Stimulated activated naive CD8-positive, alpha-beta T cell treated with anti-CD3 and anti-CD28 coated beads, Interleukin-15, amount 100 ng/mL, for 72 hours (primary cell): ENCODE data around the gene MRPL1.
A peak's percentile ranks its signal among the peaks of the same experiment; 100 is the strongest.
"Not testable (repeated sequence)": the region's sequence is repeated elsewhere in the genome, so short reads cannot be mapped to it uniquely, and the experiment has no call there.

Experiments used
- ATAC-seq: fragments of 150-1000 bp; cut with Tn5 transposase; 2 replicates; pipeline ENCODE4 v1.10.0; 2021; ENCODE audit warnings: mild to moderate bottlenecking, moderate library complexity
- DNase-seq, 2 donors: peaks; one replicate each; pipeline ENCODE4 v3.0.0; 2021 to 2022
- H3K27ac Mint-ChIP-seq, 2 donors: one replicate each; pipeline ENCODE4 v1.8.0; 2022; ENCODE audit warnings: mild to moderate bottlenecking in 2 of 2, mixed read lengths in 2 of 2, moderate library complexity in 2 of 2
- H3K27me3 Mint-ChIP-seq: one replicate; pipeline ENCODE4 v1.8.0; 2022; ENCODE audit warnings: mixed read lengths
- H3K4me1 Mint-ChIP-seq: one replicate; pipeline ENCODE4 v1.8.0; 2022; ENCODE audit warnings: mild to moderate bottlenecking, mixed read lengths
- H3K4me3 Mint-ChIP-seq, 2 donors: one replicate each; pipeline ENCODE4 v1.8.0; 2022; ENCODE audit warnings: mild to moderate bottlenecking in 2 of 2, mixed read lengths in 2 of 2, moderate library complexity in 1 of 2
- H3K9me3 Mint-ChIP-seq, 2 donors: one replicate each; pipeline ENCODE4 v1.8.0; 2022; ENCODE audit warnings: mixed read lengths in 2 of 2

Gene MRPL1

GRCh38 chr4:77834403-77834802, 28.2 kb upstream of the MRPL1 start:
- no peak overlapping the region for H3K27ac Mint-ChIP-seq
- no peak overlapping the region for H3K4me3 Mint-ChIP-seq
- DNase-seq (no peak), ATAC-seq (no peak)
- no peaks in the 10 kb centered on the region for H3K27me3 Mint-ChIP-seq
- H3K9me3 Mint-ChIP-seq: no peaks in the 10 kb centered on the region
- peaks cover 15% of the 10 kb centered on the region for H3K4me1 Mint-ChIP-seq

- Mint-ChIP-seq H3K27ac (peak overlapping the region in 1 of 2 donors; percentile 3), H3K4me1 (peaks cover 22% of the 10 kb centered on the region), H3K9me3 (no peaks in the 10 kb centered on the region), H3K27me3 (no peaks in the 10 kb centered on the region), H3K4me3 (peak overlapping the region in 1 of 2 donors; percentile 17)
- ATAC-seq: peak; percentile 96
- no peak for DNase-seq
Observed at GRCh38 chr4:77843628-77844027, 19.0 kb upstream of the MRPL1 start.

GRCh38 chr4:77844363-77844762, 18.3 kb upstream of the MRPL1 start:
- Mint-ChIP-seq H3K4me3 (peak overlapping the region in 1 of 2 donors; percentile 17), H3K4me1 (peaks cover 22% of the 10 kb centered on the region), H3K27ac (peak overlapping the region; percentile 3 to 63), H3K27me3 (no peaks in the 10 kb centered on the region), H3K9me3 (no peaks in the 10 kb centered on the region)
- ATAC-seq (no peak), DNase-seq (no peak)

GRCh38 chr4:77845400-77845799, 17.2 kb upstream of the MRPL1 start:
- Mint-ChIP-seq H3K4me3 (peak overlapping the region in 1 of 2 donors; percentile 19), H3K4me1 (peaks cover 22% of the 10 kb centered on the region), H3K9me3 (no peaks in the 10 kb centered on the region), H3K27ac (no peak overlapping the region), H3K27me3 (no peaks in the 10 kb centered on the region)
- ATAC-seq (peak; percentile 51), DNase-seq (no peak)

GRCh38 chr4:77845929-77846328, 16.7 kb upstream of the MRPL1 start:
- H3K4me3 Mint-ChIP-seq: no peak overlapping the region
- no peak for DNase-seq
- no peaks in the 10 kb centered on the region for H3K27me3 Mint-ChIP-seq
- H3K27ac Mint-ChIP-seq: no peak overlapping the region
- ATAC-seq: no peak
- H3K4me1 Mint-ChIP-seq: peaks cover 22% of the 10 kb centered on the region
- H3K9me3 Mint-ChIP-seq: no peaks in the 10 kb centered on the region

- no peaks in the 10 kb centered on the region for H3K9me3 Mint-ChIP-seq
- ATAC-seq: no peak
- no peaks in the 10 kb centered on the region for H3K27me3 Mint-ChIP-seq
- H3K4me1 Mint-ChIP-seq: peaks cover 39% of the 10 kb centered on the region
- no peak overlapping the region for H3K27ac Mint-ChIP-seq
- H3K4me3 Mint-ChIP-seq: no peak overlapping the region
- no peak for DNase-seq
Observed at GRCh38 chr4:77848508-77848907, 14.1 kb upstream of the MRPL1 start.

GRCh38 chr4:77849278-77849965, 13.2 kb upstream of the MRPL1 start:
- H3K9me3 Mint-ChIP-seq: no peaks in the 10 kb centered on the region
- DNase-seq (no peak), ATAC-seq (no peak)
- no peak overlapping the region for H3K4me3 Mint-ChIP-seq
- H3K27me3 Mint-ChIP-seq: no peaks in the 10 kb centered on the region
- H3K4me1 Mint-ChIP-seq: peaks cover 39% of the 10 kb centered on the region
- no peak overlapping the region for H3K27ac Mint-ChIP-seq

GRCh38 chr4:77852892-77853495, 9.6 kb upstream of the MRPL1 start:
- ATAC-seq (peak; percentile 96), DNase-seq (peak; percentile 56 to 78)
- Mint-ChIP-seq H3K4me3 (peak overlapping the region; percentile 77 to 84), H3K27ac (peak overlapping the region; percentile 91 to 93), H3K4me1 (peaks cover 64% of the 10 kb centered on the region), H3K27me3 (no peaks in the 10 kb centered on the region), H3K9me3 (no peaks in the 10 kb centered on the region)

- H3K9me3 Mint-ChIP-seq: no peaks in the 10 kb centered on the region
- peak in 1 of 2 donors; percentile 49 for DNase-seq
- H3K4me1 Mint-ChIP-seq: peaks cover 78% of the 10 kb centered on the region
- H3K27ac Mint-ChIP-seq: peak overlapping the region; percentile 93 to 98
- peak; percentile 72 for ATAC-seq
- H3K27me3 Mint-ChIP-seq: no peaks in the 10 kb centered on the region
- peak overlapping the region; percentile 77 to 84 for H3K4me3 Mint-ChIP-seq
Observed at GRCh38 chr4:77854431-77855111, 8.1 kb upstream of the MRPL1 start.

GRCh38 chr4:77856152-77856551, 6.5 kb upstream of the MRPL1 start:
- ATAC-seq (no peak), DNase-seq (no peak)

GRCh38 chr4:77859256-77859655, 3.4 kb upstream of the MRPL1 start:
- Mint-ChIP-seq H3K4me1 (peaks cover 83% of the 10 kb centered on the region), H3K27ac (peak overlapping the region; percentile 60 to 79), H3K9me3 (no peaks in the 10 kb centered on the region), H3K4me3 (no peak overlapping the region), H3K27me3 (no peaks in the 10 kb centered on the region)
- DNase-seq: no peak
- no peak for ATAC-seq

More at GRCh38 chr4:77856152-77856551, 6.5 kb upstream of the MRPL1 start:
- peak overlapping the region; percentile 26 to 83 for H3K4me3 Mint-ChIP-seq
- H3K9me3 Mint-ChIP-seq: no peaks in the 10 kb centered on the region
- peak overlapping the region; percentile 97 to 98 for H3K27ac Mint-ChIP-seq
- H3K4me1 Mint-ChIP-seq: peaks cover 90% of the 10 kb centered on the region
- no peaks in the 10 kb centered on the region for H3K27me3 Mint-ChIP-seq

GRCh38 chr4:77861495-77861894, 1.1 kb upstream of the MRPL1 start:
- H3K27me3 Mint-ChIP-seq: no peaks in the 10 kb centered on the region
- peaks cover 79% of the 10 kb centered on the region for H3K4me1 Mint-ChIP-seq
- H3K27ac Mint-ChIP-seq: peak overlapping the region; percentile 100
- no peaks in the 10 kb centered on the region for H3K9me3 Mint-ChIP-seq
- H3K4me3 Mint-ChIP-seq: peak overlapping the region; percentile 88 to 91
- ATAC-seq (peak; percentile 81), DNase-seq (peak in 1 of 2 donors; percentile 33)

- peaks cover 78% of the 10 kb centered on the region for H3K4me1 Mint-ChIP-seq
- not testable (repeated sequence) for H3K27me3 Mint-ChIP-seq, H3K9me3 Mint-ChIP-seq, ATAC-seq
- H3K4me3 Mint-ChIP-seq: peak overlapping the region; percentile 88 to 91
- peak in 1 of 2 donors; percentile 29 for DNase-seq
- H3K27ac Mint-ChIP-seq: peak overlapping the region; percentile 100
Observed at GRCh38 chr4:77863341-77863740, 711 bp downstream of the MRPL1 start.

- Mint-ChIP-seq H3K4me1 (peaks cover 77% of the 10 kb centered on the region), H3K4me3 (peak overlapping the region in 1 of 2 donors; percentile 7), H3K27ac (no peak overlapping the region), H3K27me3 (no peaks in the 10 kb centered on the region), H3K9me3 (no peaks in the 10 kb centered on the region)
- ATAC-seq (no peak), DNase-seq (no peak)
Observed at GRCh38 chr4:77865259-77865658, 2.6 kb downstream of the MRPL1 start.

- ATAC-seq (no peak), DNase-seq (no peak)
- Mint-ChIP-seq H3K4me3 (no peak overlapping the region), H3K27me3 (no peaks in the 10 kb centered on the region), H3K4me1 (peaks cover 20% of the 10 kb centered on the region), H3K9me3 (no peaks in the 10 kb centered on the region), H3K27ac (peak overlapping the region in 1 of 2 donors; percentile 82)
Observed at GRCh38 chr4:77872723-77873445, 10.3 kb downstream of the MRPL1 start.
